Activated T-cell treated with anti-CD3 and anti-CD28 coated beads, Interleukin-2, amount 50 U/mL, for 1 hour (primary cell): Measurements from ENCODE around the gene TLX2.

ENCODE experiments used
- DNase-seq: peaks from one replicate; pipeline ENCODE4 v3.0.0-alpha.2; 2020

The TLX2 gene

GRCh38 chr2:74536166-74536950 lies 22.1 kb downstream of the TLX2 start:
- no peak for DNase-seq

DNA sequence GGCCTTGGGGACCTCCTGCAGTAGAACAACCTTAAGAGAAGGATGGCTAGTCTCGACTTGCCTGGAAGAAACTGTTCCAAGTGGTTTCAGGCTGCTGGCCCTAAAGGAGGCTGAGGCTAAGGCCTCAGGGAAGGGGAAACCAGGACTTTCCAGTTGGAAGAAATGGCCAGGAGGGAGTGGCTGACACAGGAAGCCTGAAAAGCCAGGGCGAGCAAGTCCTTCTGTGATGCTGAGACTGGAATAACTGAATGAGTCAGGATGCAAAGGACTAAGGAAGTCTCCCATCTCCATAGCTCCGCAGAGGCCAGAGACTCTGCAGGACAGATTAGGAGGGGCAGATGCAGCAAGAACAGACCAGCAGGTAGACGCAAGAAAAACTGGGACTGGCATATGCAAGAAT lies 22.9 kb downstream of the TLX2 start:
- DNase-seq = no peak

DNA sequence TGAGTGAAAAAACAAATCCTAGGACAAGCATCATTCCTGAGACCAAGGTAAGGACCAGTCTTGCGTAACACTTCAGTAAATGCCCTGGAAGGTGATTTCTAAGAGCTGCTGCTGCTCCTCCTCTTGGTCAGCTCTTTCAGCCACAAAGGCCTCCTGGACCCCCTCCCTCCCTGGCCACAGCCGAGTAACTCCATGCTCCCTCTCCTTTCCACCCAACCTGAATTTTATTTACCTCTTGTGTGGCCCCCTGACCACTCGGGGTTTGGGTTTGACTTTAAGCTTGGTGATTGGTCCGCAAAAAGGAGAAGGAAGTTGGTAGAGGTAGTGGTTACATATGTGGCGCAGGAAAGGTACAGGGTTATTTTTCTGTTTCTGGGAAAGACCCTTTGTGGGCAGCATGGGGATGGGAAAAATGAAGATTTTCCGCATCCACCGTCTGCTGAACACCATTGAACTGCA lies 24.7 kb downstream of the TLX2 start:
- DNase-seq = no peak

- DNase-seq = no peak
Measured at GRCh38 chr2:74540291-74540690, 26.0 kb downstream of the TLX2 start.

GRCh38 chr2:74542978-74543377 lies 28.7 kb downstream of the TLX2 start:
- no peak for DNase-seq

GRCh38 chr2:74544634-74545033 lies 30.4 kb downstream of the TLX2 start:
- DNase-seq = no peak

DNA sequence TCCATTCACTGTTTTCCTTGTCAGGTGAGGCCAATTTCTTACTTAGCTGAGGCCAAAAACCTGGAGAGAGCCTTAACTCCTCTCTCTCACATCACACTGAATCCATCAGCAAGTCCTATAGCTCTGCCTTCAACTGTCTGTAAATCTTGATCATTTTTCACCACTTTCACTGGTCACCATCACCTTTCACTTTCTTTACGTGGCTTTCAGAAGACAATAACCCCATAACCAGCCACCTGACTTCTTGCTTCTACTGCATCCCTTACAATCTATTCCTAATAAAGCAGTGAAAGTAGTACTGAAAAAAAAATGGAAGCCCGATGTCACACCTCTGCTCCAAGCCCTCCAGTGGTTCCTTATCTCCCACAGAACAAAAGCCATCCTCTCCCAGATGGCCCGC lies 31.8 kb downstream of the TLX2 start:
- DNase-seq = no peak

- DNase-seq = no peak
Measured at GRCh38 chr2:74548285-74548899, 34.1 kb downstream of the TLX2 start.

DNA sequence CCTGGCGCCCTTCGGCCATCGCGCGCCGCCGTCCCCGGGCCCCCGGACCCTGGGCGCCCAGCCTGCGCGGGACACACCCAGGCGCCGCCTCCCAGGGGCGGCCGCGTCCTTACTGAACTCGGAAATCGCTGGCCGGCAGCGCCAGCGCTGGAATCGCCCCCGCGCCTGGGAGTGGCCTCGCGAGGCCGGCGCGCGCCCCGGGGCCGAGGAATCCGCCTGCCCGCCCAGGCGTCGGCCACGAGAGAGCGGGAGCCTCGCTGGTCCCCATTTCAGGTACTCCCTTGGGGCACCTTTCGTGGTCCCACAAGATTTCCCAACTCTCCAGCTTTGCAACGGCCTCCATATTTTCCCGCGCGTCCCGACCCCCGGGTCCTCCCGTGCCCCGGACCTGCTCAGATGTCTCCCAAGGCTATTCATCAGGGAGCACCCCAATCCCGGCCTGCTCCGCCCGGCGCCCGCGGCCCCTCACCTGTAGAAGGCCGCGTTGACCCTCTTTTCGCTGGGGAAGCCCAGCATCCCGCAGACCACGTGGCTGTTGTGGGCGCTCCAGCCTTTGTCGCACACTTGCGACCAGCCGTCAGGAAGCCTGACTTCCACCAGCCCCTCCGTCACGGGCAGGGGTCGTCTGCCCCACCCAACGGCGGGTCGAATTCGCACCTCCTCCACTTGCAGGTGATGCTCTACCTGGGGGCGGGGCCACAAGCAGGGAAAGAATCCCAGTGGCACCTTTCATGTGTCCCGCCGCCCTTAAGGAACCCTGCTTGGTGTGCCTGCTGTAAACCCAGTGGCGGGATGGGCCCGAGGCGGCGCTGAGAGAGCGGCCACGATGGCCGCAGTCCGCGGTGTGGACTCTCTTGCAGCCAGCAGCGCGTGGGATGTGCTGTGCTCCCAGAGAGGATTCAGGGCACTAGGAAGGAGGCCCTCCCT lies 34.9 kb downstream of the TLX2 start:
- DNase-seq = no peak

- DNase-seq = no peak
Measured at GRCh38 chr2:74550231-74550630, 36.0 kb downstream of the TLX2 start.

- DNase-seq = no peak
Measured at GRCh38 chr2:74551530-74551929, 37.3 kb downstream of the TLX2 start.

- DNase-seq = no peak
Measured at GRCh38 chr2:74551942-74552913, 38.0 kb downstream of the TLX2 start.

- no peak for DNase-seq
Measured at GRCh38 chr2:74552914-74553811, 38.9 kb downstream of the TLX2 start.

- peak; percentile 86 for DNase-seq
Measured at GRCh38 chr2:74553892-74554819, 39.9 kb downstream of the TLX2 start, which contains the start of the genes DOK1 and LOXL3. TSS of gene DOK1 (plus strand) at chr2:74554720. CDS start at chr2:74554755, 35 bp downstream. TSS of gene LOXL3 (minus strand) at chr2:74553942. CDS start at chr2:74552634, 1,308 bp downstream.

- DNase-seq = no peak
Measured at GRCh38 chr2:74554820-74555531, 40.7 kb downstream of the TLX2 start.

GRCh38 chr2:74555610-74556103 lies 41.4 kb downstream of the TLX2 start:
- no peak for DNase-seq

GRCh38 chr2:74556159-74556558 lies 41.9 kb downstream of the TLX2 start:
- no peak for DNase-seq

DNA sequence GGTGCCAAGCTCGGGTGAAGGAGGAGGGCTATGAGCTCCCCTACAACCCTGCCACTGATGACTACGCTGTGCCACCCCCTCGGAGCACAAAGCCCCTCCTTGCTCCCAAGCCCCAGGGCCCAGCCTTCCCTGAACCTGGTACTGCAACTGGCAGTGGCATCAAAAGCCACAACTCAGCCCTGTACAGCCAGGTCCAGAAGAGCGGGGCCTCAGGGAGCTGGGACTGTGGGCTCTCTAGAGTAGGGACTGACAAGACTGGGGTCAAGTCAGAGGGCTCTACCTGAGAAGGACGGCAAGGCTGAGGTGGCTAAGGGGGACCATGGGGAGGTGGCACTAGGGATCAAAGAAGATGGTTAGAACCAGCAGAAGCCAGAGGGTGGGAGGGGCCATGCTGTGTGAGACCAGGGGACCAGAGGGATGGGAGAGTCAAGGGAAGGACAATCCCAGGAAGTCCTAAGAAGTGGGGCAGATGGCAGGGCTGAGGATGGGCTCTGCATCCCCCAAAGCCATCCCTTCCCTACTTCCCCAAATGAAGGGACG lies 42.7 kb downstream of the TLX2 start:
- no peak for DNase-seq
